OCI-LY1 (cell line): ENCODE measurements around the gene ZNF611.
"Not testable (repeated sequence)": the region's sequence is repeated elsewhere in the genome, so short reads cannot be mapped to it uniquely, and the experiment has no call there.

ENCODE experiments used
- H2AFZ ChIP-seq: fragments of 200-600 bp; sonication (generic), shearing (Covaris generic); 2 replicates; pipeline ENCODE4 v1.6.0; 2014; ENCODE audit warnings: antibody characterized with exemption, mild to moderate bottlenecking, low read length
- H3F3A ChIP-seq: fragments of 200-600 bp; sonication (generic), shearing (Covaris generic); 2 replicates; pipeline ENCODE4 v1.6.0; 2014; ENCODE audit warnings: mild to moderate bottlenecking, antibody characterized with exemption, low read length, moderate library complexity; ENCODE audit not compliant: insufficient read depth
- H3K27ac ChIP-seq: fragments of 200-600 bp; sonication (generic); 2 replicates; pipeline ENCODE4 v1.5.1; 2014; ENCODE audit warnings: low read length, mixed run types, mild to moderate bottlenecking, low read depth; ENCODE audit not compliant: poor library complexity, severe bottlenecking
- H3K27me3 ChIP-seq: fragments of 200-600 bp; sonication (generic); 2 replicates; pipeline ENCODE4 v1.6.0; 2014; ENCODE audit warnings: antibody characterized with exemption, mild to moderate bottlenecking, low read length, moderate library complexity; ENCODE audit not compliant: insufficient read depth
- H3K36me3 ChIP-seq: fragments of 200-600 bp; sonication (generic); 2 replicates; pipeline ENCODE4 v1.6.1; 2014; ENCODE audit warnings: mild to moderate bottlenecking, antibody characterized with exemption, low read length, moderate library complexity, mixed read lengths; ENCODE audit not compliant: insufficient read depth
- H3K4me1 ChIP-seq: fragments of 200-600 bp; sonication (generic); 2 replicates; pipeline ENCODE4 v1.5.1; 2014; ENCODE audit warnings: mild to moderate bottlenecking, low read length, moderate library complexity; ENCODE audit not compliant: insufficient read depth, severe bottlenecking
- H3K4me2 ChIP-seq: fragments of 200-600 bp; sonication (generic), shearing (Covaris generic); 2 replicates; pipeline ENCODE4 v1.6.1; 2014; ENCODE audit warnings: low read length
- H3K4me3 ChIP-seq: fragments of 200-600 bp; sonication (generic); 2 replicates; pipeline ENCODE4 v1.5.1; 2014; ENCODE audit warnings: low read length, low read depth, mild to moderate bottlenecking, mixed read lengths; ENCODE audit not compliant: poor library complexity, severe bottlenecking
- H3K79me2 ChIP-seq: fragments of 200-600 bp; shearing (Covaris generic); 2 replicates; pipeline ENCODE4 v1.6.1; 2016; ENCODE audit warnings: mixed run types, low read length, mixed read lengths; ENCODE audit not compliant: insufficient read depth
- H3K9ac ChIP-seq: fragments of 200-600 bp; sonication (generic), shearing (Covaris generic); 2 replicates; pipeline ENCODE4 v1.6.1; 2014; ENCODE audit warnings: mild to moderate bottlenecking, low read length, mixed read lengths
- H3K9me2 ChIP-seq: fragments of 200-600 bp; sonication (generic), shearing (Covaris generic); 2 replicates; pipeline ENCODE4 v1.6.1; 2014; ENCODE audit warnings: low read depth, mild to moderate bottlenecking, low read length, mixed read lengths
- H3K9me3 ChIP-seq: fragments of 200-600 bp; shearing (Covaris generic); 2 replicates; pipeline ENCODE4 v1.6.1; 2014; ENCODE audit warnings: low read length, mixed read lengths
- H4K20me1 ChIP-seq: fragments of 200-600 bp; sonication (generic), shearing (Covaris generic); 2 replicates; pipeline ENCODE4 v1.6.0; 2016; ENCODE audit warnings: mild to moderate bottlenecking, low read length; ENCODE audit not compliant: insufficient read depth
- CTCF ChIP-seq: fragments of 200-600 bp; sonication (generic), shearing (Covaris generic); IDR thresholded peaks from 2 replicates; pipeline ENCODE4 v1.5.1; 2017; ENCODE audit warnings: mild to moderate bottlenecking, antibody characterized with exemption, low read length, moderate library complexity, mixed read lengths
- EZH2 ChIP-seq: fragments of 200-600 bp; sonication (generic), shearing (Covaris generic); IDR thresholded peaks from 2 replicates; pipeline ENCODE4 v1.8.0; 2017; ENCODE audit warnings: borderline replicate concordance, mixed run types, mild to moderate bottlenecking, antibody characterized with exemption, low read length, moderate library complexity, mixed read lengths

ZNF611 gene

DNA sequence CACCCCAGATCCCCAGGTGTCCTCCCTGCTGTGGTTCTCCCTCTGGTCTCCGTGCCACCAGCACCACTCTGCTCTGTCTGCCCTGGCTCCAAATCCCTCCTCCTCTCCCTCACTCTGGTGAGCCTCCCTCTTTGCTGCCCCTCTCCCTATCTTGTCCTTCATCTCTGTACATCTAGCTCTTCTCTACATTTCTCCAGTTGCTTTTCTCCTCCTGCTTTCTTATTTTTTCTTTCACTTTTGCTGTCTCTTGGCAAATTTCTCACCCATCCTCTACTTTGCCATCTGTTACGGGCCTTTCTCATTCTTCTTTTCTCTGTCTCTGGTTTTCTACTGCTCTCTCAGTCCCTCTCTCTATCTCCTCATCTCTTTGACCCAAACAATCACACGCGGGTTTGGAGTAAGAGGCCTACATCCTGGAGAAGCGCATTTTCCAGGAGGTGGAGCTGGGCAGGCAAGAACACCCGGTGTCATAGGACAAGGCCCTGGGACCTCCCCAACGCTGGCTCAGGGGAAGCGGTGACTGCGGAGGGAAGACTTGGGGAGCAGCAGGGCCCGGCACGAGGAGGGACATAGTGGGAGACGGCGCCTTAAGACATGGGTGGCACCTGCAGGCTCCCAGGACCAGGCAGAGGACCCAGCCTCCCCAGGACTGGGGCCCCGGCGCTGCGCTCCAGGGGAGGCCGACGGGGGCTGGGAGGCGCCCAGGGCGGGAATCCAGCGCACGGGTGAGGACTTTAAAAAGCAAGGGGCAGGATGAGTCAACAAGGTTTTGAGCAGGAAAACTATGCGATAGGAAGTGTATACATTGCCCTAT, 9.9 kb downstream of the ZNF611 start:
- Histone ChIP-seq H4K20me1 (no peaks in the 10 kb centered on the region), H3K79me2 (no peaks in the 10 kb centered on the region), H3K27ac (no peak overlapping the region), H3K9ac (no peak overlapping the region), H3K4me1 (no peaks in the 10 kb centered on the region), H3K4me2 (no peak overlapping the region), H3K4me3 (no peak overlapping the region), H3K9me2 (no peaks in the 10 kb centered on the region), H3K27me3 (no peaks in the 10 kb centered on the region), H3K36me3 (peaks cover 71% of the 10 kb centered on the region), H2AFZ (no peak overlapping the region), H3F3A (no peaks in the 10 kb centered on the region), H3K9me3 (no peaks in the 10 kb centered on the region)
- TF ChIP-seq EZH2 (no peak), CTCF (no peak)

DNA sequence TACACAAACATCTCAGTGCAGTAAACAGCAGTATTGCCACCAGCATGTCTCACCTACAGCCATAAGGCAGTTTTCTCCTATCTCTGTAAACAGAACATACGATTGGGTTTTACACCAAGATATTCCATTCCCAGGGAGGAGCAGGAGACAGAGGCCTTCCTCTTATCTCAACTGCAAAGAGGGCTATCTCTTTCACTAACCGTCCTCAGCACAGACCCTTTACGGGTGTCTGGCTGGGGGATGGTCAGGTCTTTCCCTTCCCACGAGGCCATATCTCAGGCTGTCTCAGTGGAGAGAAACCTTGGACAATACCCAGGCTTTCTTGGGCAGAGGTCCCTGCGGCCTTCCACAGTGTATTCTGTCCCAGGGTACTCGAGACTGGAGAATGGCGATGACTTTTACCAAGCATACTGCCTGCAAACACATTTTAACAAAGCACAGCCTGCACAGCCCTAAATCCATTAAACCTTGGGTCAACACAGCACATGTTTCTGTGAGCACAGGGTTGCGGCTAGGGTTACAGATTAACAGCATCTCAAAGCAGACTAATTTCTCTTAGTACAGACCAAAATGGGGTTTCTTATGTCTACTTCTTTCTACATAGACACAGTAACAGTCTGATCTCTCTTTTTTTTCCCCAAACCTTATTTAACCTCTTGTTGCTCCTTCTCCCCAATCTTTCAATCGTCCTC, 10.8 kb downstream of the ZNF611 start:
- H3K4me1 ChIP-seq, H3K9me2 ChIP-seq, H3F3A ChIP-seq, H3K27me3 ChIP-seq, H3K79me2 ChIP-seq, H3K27ac ChIP-seq, H3K4me2 ChIP-seq, H3K9ac ChIP-seq, H3K4me3 ChIP-seq, H3K9me3 ChIP-seq, H4K20me1 ChIP-seq, H2AFZ ChIP-seq: not testable (repeated sequence)
- peaks cover 69% of the 10 kb centered on the region for H3K36me3 ChIP-seq

DNA sequence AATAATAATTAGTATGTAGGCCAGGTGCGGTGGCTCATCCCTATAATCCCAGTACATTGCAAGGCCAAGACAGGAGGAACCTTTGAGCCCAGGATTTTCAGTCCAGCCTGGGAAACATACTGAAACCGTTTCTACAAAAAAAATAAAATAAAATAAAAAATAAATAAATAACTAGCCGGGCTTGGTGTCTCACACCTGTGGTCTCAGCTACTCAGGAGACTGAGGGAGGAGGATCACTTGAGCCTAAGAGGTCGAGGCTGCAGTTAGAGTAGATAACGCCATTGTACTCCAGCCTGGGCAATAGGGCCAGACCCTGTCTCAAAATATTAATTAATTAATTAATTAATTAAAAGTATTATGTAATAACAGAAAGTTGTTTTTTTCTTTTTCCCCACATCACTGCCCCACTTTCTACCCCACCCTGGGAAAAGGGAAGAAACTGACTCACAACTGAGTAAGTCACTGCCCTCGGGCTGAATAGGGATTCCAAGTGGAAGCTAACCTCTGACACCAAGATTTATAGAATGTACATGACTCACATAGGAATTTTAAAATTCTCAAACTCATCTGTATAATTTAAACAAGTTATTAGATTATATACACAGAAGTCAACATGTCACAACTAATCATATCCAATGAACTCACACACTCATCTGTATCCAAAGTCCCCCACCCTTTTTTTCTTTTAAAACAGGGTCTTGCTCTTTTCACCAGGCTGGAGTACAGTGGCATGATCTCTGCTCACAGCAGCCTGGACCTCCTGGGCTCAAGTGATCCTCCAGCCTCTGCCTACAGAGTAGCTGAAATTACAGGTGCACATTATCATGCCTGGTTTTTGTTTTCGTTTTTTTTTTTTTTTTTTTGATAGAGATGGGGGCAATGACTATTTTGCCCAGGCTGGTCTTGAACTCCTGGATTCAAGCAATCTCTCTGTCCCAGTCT, 12.5 kb downstream of the ZNF611 start:
- no peak for TF ChIP-seq EZH2
- TF ChIP-seq CTCF: no peak
- Histone ChIP-seq H3K9ac (no peak overlapping the region), H3K9me2 (no peaks in the 10 kb centered on the region), H3F3A (no peaks in the 10 kb centered on the region), H3K4me2 (no peak overlapping the region), H4K20me1 (no peaks in the 10 kb centered on the region), H3K36me3 (peaks cover 52% of the 10 kb centered on the region), H3K79me2 (no peaks in the 10 kb centered on the region), H3K27me3 (no peaks in the 10 kb centered on the region), H3K4me1 (no peaks in the 10 kb centered on the region), H2AFZ (no peak overlapping the region), H3K9me3 (no peaks in the 10 kb centered on the region), H3K4me3 (no peak overlapping the region), H3K27ac (no peak overlapping the region)

DNA sequence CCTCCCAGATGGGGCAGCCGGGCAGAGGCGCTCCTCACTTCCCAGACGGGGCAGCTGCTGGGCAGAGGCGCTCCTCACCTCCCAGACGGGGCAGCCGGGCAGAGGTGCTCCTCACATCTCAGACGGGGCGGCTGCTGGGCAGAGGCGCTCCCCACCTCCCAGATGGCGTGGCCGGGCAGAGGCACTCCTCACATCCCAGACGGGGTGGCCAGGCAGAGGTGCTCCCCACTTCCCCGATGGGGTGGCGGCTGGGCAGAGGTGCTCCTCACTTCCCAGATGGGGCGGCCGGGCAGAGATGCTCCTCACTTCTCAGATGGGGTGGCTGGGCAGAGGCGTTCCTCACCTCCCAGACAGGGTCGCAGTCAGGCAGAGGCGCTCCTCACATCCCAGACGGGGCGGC, 14.3 kb downstream of the ZNF611 start:
- H2AFZ ChIP-seq, H3K27me3 ChIP-seq, H3K79me2 ChIP-seq, H3K9me3 ChIP-seq, H3K4me2 ChIP-seq, H4K20me1 ChIP-seq, H3K4me1 ChIP-seq, H3K4me3 ChIP-seq, H3K9me2 ChIP-seq, H3K9ac ChIP-seq, H3K27ac ChIP-seq, H3F3A ChIP-seq: not testable (repeated sequence)
- H3K36me3 ChIP-seq: peaks cover 37% of the 10 kb centered on the region
